ENCODE data around the gene SERPINA4.

GRCh38 chr14:94521375-94522114, 39.7 kb upstream of the SERPINA4 start:
- no peak for TF ChIP-seq CTCF (conservative IDR thresholded peaks at IDR 0.05 in 1 of 2, IDR thresholded peaks at IDR 0.05 in 1 of 2; ENCODE audit: extremely low read depth in 1 of 2, insufficient read depth in 1 of 2, low read depth in 1 of 2, low read length in 2 of 2)
- no peak for TF ChIP-seq EZH2 (IDR thresholded peaks at IDR 0.05; ENCODE audit: borderline replicate concordance, low read length)

Measured in mammary epithelial cell (primary cell).